ENCODE measurements around the gene PCNX4.

The PCNX4 gene

DNA sequence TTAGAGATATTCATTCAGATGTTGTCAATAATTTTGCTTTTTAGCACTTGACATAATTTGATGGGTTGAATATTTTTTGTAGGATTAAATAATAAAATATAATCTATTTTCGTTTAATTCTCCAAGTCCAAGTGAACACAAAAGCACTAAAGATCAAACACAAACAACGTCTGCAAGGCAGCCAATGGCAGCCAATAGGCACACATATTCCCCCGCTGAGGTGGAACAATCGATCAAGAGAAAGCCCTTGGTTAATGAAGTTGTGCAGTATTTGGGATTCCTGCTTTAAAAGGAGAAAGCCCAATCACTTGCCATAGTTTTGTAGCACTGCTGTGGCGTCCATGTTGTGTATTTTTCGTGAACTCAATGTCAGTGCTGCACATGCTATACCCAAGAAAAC lies 72.0 kb downstream of the PCNX4 start:
- TF ChIP-seq, protein P1, sequence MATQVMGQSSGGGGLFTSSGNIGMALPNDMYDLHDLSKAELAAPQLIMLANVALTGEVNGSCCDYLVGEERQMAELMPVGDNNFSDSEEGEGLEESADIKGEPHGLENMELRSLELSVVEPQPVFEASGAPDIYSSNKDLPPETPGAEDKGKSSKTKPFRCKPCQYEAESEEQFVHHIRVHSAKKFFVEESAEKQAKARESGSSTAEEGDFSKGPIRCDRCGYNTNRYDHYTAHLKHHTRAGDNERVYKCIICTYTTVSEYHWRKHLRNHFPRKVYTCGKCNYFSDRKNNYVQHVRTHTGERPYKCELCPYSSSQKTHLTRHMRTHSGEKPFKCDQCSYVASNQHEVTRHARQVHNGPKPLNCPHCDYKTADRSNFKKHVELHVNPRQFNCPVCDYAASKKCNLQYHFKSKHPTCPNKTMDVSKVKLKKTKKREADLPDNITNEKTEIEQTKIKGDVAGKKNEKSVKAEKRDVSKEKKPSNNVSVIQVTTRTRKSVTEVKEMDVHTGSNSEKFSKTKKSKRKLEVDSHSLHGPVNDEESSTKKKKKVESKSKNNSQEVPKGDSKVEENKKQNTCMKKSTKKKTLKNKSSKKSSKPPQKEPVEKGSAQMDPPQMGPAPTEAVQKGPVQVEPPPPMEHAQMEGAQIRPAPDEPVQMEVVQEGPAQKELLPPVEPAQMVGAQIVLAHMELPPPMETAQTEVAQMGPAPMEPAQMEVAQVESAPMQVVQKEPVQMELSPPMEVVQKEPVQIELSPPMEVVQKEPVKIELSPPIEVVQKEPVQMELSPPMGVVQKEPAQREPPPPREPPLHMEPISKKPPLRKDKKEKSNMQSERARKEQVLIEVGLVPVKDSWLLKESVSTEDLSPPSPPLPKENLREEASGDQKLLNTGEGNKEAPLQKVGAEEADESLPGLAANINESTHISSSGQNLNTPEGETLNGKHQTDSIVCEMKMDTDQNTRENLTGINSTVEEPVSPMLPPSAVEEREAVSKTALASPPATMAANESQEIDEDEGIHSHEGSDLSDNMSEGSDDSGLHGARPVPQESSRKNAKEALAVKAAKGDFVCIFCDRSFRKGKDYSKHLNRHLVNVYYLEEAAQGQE (IDR thresholded peaks at IDR 0.05; ENCODE audit: insufficient read depth in 1 of 2, low read depth in 2 of 2, low read length in 2 of 2) = no peak
- no peak for TF ChIP-seq FOXP2 (optimal IDR thresholded peaks at IDR 0.05; ENCODE audit: borderline replicate concordance, extremely low read depth, extremely low read length, insufficient read depth)
- TF ChIP-seq SIN3A (IDR thresholded peaks at IDR 0.05; ENCODE audit: borderline replicate concordance, insufficient read depth, low read length) = no peak
- TF ChIP-seq POLR2AphosphoS5 (IDR thresholded peaks at IDR 0.05; ENCODE audit: low read depth, low read length) = no peak
- TF ChIP-seq TAF1 (IDR thresholded peaks at IDR 0.05; ENCODE audit: borderline replicate concordance, insufficient read depth, low read length) = no peak

DNA sequence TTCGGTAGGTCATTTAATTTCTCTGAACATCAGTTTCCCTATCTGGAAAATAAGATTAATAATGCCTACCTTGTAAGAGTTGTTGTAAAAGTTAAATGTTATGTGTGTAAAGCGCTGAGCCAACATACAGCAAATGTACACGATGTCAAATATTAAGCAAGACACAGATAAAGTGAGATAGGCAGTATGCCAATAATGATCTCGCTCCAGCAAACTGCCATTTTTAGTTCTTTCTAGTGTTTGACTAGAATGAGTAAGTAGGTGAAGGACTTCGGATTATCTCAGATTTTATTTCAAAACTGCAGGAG lies 72.6 kb downstream of the PCNX4 start:
- TF ChIP-seq TAF1 (IDR thresholded peaks at IDR 0.05; ENCODE audit: borderline replicate concordance, insufficient read depth, low read length) (no peak), SIN3A (IDR thresholded peaks at IDR 0.05; ENCODE audit: borderline replicate concordance, insufficient read depth, low read length) (no peak), POLR2AphosphoS5 (IDR thresholded peaks at IDR 0.05; ENCODE audit: low read depth, low read length) (no peak), FOXP2 (optimal IDR thresholded peaks at IDR 0.05; ENCODE audit: borderline replicate concordance, extremely low read depth, extremely low read length, insufficient read depth) (no peak)
- TF ChIP-seq, protein P1 (IDR thresholded peaks at IDR 0.05; ENCODE audit: insufficient read depth in 1 of 2, low read depth in 2 of 2, low read length in 2 of 2) = no peak

- TF ChIP-seq POLR2AphosphoS5 (IDR thresholded peaks at IDR 0.05; ENCODE audit: low read depth, low read length) (no peak), FOXP2 (optimal IDR thresholded peaks at IDR 0.05; ENCODE audit: borderline replicate concordance, extremely low read depth, extremely low read length, insufficient read depth) (no peak), SIN3A (IDR thresholded peaks at IDR 0.05; ENCODE audit: borderline replicate concordance, insufficient read depth, low read length) (no peak), TAF1 (IDR thresholded peaks at IDR 0.05; ENCODE audit: borderline replicate concordance, insufficient read depth, low read length) (no peak)
- TF ChIP-seq, protein P1 (IDR thresholded peaks at IDR 0.05; ENCODE audit: insufficient read depth in 1 of 2, low read depth in 2 of 2, low read length in 2 of 2) = no peak
These were observed 73.2 kb downstream of the PCNX4 start, which contains the start of gene DHRS7 for GRCh38 chr14:60164712-60165546. Gene DHRS7, minus strand, starts transcription at chr14:60165398. Its CDS starts 89 bp downstream, at chr14:60165309.

DNA sequence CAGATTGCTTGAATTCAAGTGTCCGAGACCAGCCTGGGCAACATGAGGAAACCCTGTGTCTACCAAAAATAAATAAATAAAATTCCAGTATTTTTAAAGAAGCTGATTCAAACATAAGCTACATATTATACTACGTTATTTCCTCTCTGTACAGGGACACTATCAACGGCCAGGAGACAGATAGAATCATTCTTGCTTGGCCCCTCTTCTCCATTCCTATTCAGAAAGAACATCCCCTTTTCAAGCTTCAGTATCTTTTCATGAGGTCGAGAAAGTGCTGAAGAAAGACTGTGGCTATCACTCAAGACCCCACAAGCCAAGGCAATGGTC lies 73.8 kb downstream of the PCNX4 start:
- TF ChIP-seq SIN3A (IDR thresholded peaks at IDR 0.05; ENCODE audit: borderline replicate concordance, insufficient read depth, low read length) (no peak), TAF1 (IDR thresholded peaks at IDR 0.05; ENCODE audit: borderline replicate concordance, insufficient read depth, low read length) (no peak), FOXP2 (optimal IDR thresholded peaks at IDR 0.05; ENCODE audit: borderline replicate concordance, extremely low read depth, extremely low read length, insufficient read depth) (no peak), POLR2AphosphoS5 (IDR thresholded peaks at IDR 0.05; ENCODE audit: low read depth, low read length) (no peak)
- TF ChIP-seq, protein P1 (IDR thresholded peaks at IDR 0.05; ENCODE audit: insufficient read depth in 1 of 2, low read depth in 2 of 2, low read length in 2 of 2) = no peak

Data from PFSK-1 (cell line).